ENCODE data around the gene MLPH. TPM values are rescaled to one million over a fixed set of nuclear protein-coding genes. Genes with fewer than 3 reads are reported as not detected.

The MLPH gene
- total and polyA plus RNA-seq, 2 of the 4 experiments (the other 2 are of a cell fraction): 13.8 to 21.6 TPM

DNA sequence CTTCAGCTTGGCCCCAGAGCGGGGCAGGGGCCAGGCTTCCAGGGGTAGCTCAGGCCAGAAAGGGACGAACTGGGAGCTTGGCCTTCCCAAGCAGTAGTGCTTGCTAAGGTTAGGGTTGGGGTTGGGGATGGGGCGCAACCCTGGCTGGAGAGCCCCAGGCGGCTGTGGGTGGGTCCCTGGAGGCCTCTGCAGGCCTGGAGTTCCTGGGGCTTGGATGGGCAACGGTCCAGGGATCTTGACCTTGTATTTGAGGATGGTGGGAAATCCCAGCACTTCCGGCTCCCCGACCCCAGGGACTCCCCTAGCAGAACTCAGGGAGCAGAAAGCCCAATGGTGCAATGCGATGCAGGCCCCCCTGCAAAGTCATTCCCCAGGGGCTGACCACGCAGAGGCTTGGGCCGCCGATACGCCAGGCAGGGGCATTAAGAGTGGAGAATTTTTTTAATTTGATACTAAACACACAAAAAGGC is 12.6 kb upstream of the MLPH start:
- peak overlapping the region; percentile 95 for H3K14ac ChIP-seq (replicated peaks; ENCODE audit: low read depth, low read length)
- in situ Hi-C loops (cut with MboI; ENCODE audit: low sequenced_read_pairs) (loop anchor here (5.0 to 10.0 kb wide), 2 partner anchors 52 to 320 kb away; no protein-coding TSS in a partner anchor), intact Hi-C loops (cut with micrococcal nuclease) (loop anchor here (10.0 kb wide), 1 partner anchor 350 kb away; no protein-coding TSS in a partner anchor), dilution Hi-C loops (cut with HindIII; ENCODE audit: low sequenced_read_pairs, unreplicated experiment) (no loop called here)
- peak overlapping the region; percentile 91 for H2AFZ ChIP-seq (replicated peaks; ENCODE audit: low read length, poor library complexity)
- DNase-seq: no peak
- H3K9ac ChIP-seq (ENCODE audit: low read depth, low read length): peak overlapping the region; percentile 85
- no TSS peak for BruUV-seq (replicated peaks)
- peak overlapping the region; percentile 95 for H3K27ac ChIP-seq (ENCODE audit: insufficient read depth, low read length)
- WGBS, 2 experiments (ENCODE audit: extremely low coverage in 2 of 2, insufficient read length in 1 of 2): no CpG with 5 or more reads among the region's 12 CpGs
- no peaks in the 10 kb centered on the region for H3K27me3 ChIP-seq (ENCODE audit: control insufficient read depth, insufficient read depth, low read length)
- H4K8ac ChIP-seq (ENCODE audit: low read depth in 2 of 2, low read length in 2 of 2): peak overlapping the region; percentile 84 to 93
- peak overlapping the region; percentile 85; the same call in 1 of the 3 replicates for H2BK15ac ChIP-seq (ENCODE audit: low read depth, low read length)
- peaks cover 20% of the 10 kb centered on the region for H3K4me1 ChIP-seq (ENCODE audit: control insufficient read depth, insufficient read depth, low read length)
- H4K5ac ChIP-seq (ENCODE audit: low read depth, low read length): peak overlapping the region; percentile 60
- TF ChIP-seq POLR2A (IDR thresholded peaks at IDR 0.05; ENCODE audit: low read depth, low read length) (no peak), SMC3 (IDR thresholded peaks at IDR 0.05; ENCODE audit: low read depth, low read length) (0 out of 2 replicates have a peak, but pooled peaks have one; percentile 3)
- ChIA-PET POLR2A (ENCODE audit: unreplicated experiment) (interaction anchor here (2.6 kb wide), 1 partner anchor 61 kb away, joined by 12 read pairs; the partner anchor contains the start of gene COL6A3), CTCF (interaction anchor here (2.7 kb wide), 1 partner anchor 53 kb away, joined by 12 read pairs; no protein-coding TSS in a partner anchor)
- peak overlapping the region; percentile 85 for H2BK5ac ChIP-seq (ENCODE audit: low read depth, low read length, poor library complexity, severe bottlenecking)
- peak overlapping the region; percentile 73 for H2BK20ac ChIP-seq (ENCODE audit: low read depth, low read length)
- H2AK9ac ChIP-seq (replicated peaks; ENCODE audit: low read depth, low read length, poor library complexity): peak overlapping the region; percentile 98
- peak overlapping the region; percentile 43 for H3K4me3 ChIP-seq (ENCODE audit: insufficient read depth, low read depth, low read length)
- peak overlapping the region; percentile 80 for H3K23ac ChIP-seq (ENCODE audit: low read depth, low read length)
- H3K56ac ChIP-seq (ENCODE audit: extremely low read depth, insufficient read depth, low read length): peak overlapping the region; percentile 65; the same call in 1 of the 2 replicates
- peak overlapping the region; percentile 89 for H2BK120ac ChIP-seq (ENCODE audit: low read depth, low read length)
- H3K4me2 ChIP-seq (ENCODE audit: low read depth, low read length): peak overlapping the region; percentile 68
- H3K18ac ChIP-seq (ENCODE audit: low read depth, low read length): peak overlapping the region; percentile 78; the same call in 1 of the 2 replicates
- H3K4ac ChIP-seq (ENCODE audit: low read depth, low read length): peak overlapping the region; percentile 96
- H3K79me1 ChIP-seq (ENCODE audit: low read depth in 1 of 2, low read length in 2 of 2): peaks cover 0 to 25% of the 10 kb centered on the region in 2 experiments; a peak in 2 of 4 replicates
- H4K20me1 ChIP-seq (ENCODE audit: insufficient read depth, low read length): no peaks in the 10 kb centered on the region
- ATAC-seq (ENCODE audit: low read depth): no peak
- H3K36me3 ChIP-seq (ENCODE audit: control insufficient read depth, insufficient read depth, low read length): no peaks in the 10 kb centered on the region
- H2AK5ac ChIP-seq (ENCODE audit: low read depth, low read length): peak overlapping the region; percentile 85
- no peaks in the 10 kb centered on the region for H3K9me3 ChIP-seq (ENCODE audit: control insufficient read depth, insufficient read depth, low read length)
- peaks cover 15% of the 10 kb centered on the region for H3K9me1 ChIP-seq (ENCODE audit: insufficient read depth, low read length)
- peak overlapping the region; percentile 92 for H4K91ac ChIP-seq (ENCODE audit: insufficient read depth, low read depth, low read length)

Data from IMR-90 (cell line).